HG02642 (cell line): Measurements from ENCODE around the gene TACO1.

Experiments
- ATAC-seq: cut with Tn5 transposase; IDR thresholded peaks from one replicate; pipeline ENCODE4 v1.9.1; 2021; ENCODE audit warnings: mild to moderate bottlenecking; ENCODE audit not compliant: unreplicated experiment, poor library complexity

The TACO1 gene

DNA sequence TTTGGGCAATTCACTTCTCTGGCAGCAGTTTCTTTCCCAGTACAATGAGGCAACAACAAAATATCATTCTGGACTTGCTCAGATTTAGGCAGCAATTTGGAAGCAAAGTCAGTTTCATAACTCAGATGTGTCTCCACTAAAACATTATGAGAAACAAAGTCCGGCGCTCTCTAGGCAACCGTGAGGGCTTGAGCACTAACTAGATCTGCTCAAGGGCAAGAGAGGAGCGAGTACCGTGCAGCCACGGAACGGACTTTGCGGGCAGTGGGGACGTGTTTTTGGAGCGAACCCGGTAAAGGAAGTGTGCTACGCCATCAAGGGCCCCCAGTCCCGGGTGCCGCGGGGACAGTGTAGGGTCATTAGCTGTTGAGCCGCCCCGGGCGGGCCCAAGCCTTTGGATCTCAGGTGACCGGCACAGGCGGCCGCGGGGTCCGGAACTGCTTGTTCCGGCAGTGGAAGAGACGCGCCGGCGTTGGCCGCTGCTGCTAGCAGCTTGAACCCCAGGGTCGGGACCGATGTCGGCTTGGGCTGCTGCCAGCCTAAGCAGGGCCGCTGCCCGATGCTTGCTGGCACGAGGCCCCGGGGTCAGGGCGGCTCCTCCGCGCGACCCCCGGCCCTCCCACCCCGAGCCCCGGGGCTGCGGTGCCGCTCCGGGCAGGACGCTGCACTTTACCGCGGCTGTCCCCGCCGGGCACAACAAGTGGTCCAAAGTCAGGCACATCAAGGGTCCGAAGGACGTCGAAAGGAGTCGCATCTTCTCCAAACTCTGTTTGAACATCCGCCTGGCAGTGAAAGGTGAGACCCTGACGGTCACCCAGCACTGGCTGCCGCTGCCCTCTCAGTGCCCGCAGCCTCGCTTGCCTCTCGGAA lies at the start of gene TACO1:
Gene TACO1 (plus strand): TSS at position 327 of the 870 bp plus-strand sequence. CDS start 189 bp downstream, at position 516.
- peak; percentile 95 for ATAC-seq

DNA sequence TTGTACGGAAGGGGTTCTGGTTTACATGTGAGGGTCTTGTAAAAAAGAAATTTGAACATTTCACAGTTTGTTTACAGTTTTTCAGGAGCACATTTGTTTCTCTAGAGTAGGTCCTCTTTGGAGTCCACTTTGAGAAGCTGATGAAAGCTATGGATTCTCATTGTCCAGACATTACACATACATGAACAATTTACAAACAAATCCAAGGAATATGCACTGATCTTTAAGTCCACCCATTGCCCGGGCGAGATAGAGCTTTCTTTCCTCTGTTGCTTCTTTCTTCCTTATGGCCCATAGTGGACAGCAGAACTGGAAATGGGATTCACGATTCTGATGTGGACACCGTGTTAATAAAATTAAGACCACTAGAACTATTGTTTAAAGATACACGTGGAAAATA lies 48.5 kb upstream of the TACO1 start:
- no peak for ATAC-seq

DNA sequence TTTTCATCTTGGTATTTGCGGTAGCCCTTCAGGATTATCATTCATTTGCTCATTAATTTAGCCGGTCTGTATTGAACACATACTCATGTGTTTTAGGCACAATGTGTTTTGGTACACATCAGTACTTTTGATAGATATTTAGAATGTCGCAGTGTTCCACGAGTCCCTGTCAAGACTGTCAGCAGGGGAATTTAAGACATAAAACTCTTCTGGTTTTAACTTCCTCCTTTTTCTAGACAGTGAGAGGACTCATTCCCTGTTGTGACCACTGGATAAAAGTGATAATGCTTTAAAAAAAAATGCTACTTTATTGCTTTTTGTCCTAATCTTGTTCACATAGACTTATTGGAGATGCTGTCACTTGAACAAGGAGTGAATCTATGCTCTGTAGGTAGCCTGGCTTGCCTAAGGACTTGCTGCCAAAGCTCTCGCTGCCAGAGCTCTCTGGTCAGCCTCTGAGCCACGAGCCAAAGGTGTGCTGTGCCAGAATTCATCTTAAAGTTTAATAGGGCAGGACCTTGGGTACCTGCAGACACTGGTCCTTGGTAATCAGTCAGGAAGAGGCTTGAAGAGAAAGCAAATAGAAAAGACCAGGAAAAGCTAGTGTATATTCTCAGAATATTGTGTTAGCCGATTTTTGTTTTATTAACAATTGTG lies 45.1 kb upstream of the TACO1 start:
- ATAC-seq, result no peak

DNA sequence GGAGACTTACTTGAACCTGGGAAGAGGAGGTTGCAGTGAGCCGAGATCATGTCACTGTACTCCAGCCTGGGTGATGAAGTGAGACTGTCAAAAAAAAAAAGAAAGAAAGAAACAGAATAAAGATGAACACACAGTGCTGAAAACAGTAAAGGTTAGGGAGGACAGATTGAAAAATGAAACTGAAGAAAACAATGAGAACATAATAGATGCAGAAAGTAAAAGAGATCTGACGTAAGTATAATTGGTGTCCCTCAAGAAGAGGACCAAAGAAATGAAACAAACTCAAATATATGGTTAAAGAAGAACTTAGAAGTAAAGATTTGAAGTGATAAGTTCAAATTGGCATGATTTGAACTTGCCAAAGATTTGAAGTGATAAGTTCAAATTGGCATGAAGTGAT lies 43.3 kb upstream of the TACO1 start:
- ATAC-seq, result no peak

DNA sequence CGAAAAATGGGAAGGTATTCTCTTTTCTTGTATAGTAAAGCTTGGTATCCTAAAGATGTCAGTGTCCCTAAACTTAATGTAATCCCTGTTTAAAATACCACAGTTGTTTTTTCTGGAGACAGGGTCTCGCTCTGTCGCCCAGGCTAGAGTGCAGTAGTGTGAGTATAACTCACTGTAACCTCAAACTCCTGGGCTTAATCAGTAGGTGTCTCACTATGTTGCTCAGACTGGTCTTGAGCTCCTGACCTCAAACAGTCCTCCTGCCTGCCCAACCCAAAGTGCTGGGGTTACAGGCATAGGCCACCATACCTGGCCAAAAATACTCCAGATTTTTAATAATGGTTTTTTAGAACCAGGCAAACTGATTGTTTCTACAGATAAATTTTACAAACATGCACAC lies 42.3 kb upstream of the TACO1 start:
- no peak for ATAC-seq

DNA sequence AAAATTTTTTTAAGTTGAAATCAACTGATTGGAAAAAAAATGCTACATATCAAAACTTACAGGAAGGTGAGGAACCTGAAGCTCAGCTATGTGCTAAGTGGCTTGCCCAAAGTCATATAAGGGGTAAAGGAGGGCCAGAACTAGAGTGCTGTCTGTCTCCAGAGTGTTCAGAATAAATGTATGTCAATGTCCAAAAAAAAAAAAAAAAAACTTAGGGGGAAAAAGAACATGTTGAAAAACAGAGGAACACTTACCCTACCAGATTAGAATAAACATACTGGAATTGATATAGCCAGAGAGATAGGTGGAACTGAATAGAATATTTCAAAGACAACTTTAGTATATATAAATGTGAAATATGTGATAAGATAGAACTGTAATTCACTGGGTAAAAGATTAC lies 38.9 kb upstream of the TACO1 start:
- ATAC-seq, result no peak

DNA sequence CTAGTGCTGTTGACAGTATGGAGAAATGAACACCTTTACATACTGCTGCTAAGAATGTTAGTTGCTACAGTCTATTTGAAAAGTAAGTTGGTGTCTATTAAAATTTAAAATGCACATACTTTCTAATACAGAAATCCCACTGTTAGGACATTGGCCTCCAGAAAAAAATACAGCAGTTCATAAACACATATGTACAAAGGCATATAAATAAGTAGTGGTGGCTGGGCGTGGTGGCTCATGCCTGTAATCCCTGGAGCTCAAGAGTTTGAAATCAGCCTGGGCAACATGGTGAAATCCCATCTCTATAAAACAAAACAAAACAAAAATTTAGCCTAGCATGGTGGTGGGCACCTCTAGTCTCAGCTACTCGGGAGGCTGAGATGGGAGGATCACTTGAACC lies 37.4 kb upstream of the TACO1 start:
- no peak for ATAC-seq

DNA sequence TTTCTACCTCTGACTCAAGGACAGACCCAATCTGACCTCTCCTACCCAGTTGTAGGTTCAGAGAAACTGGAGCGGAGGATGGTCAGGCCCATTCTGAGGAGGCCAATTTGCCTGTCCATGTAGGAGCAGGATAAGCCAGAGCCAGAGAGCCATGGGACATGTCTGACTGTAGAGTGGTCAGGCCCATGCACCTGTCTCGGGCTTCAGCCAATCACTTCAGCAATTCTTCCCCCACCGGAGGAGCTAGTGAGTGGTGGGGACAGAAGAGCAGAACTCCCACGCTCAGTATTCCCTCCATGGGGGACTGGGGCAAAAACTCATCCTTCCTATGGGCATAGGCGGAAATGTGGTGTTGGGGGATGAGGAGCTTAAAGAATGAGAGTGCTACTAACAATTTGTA lies 36.1 kb upstream of the TACO1 start:
- no peak for ATAC-seq

DNA sequence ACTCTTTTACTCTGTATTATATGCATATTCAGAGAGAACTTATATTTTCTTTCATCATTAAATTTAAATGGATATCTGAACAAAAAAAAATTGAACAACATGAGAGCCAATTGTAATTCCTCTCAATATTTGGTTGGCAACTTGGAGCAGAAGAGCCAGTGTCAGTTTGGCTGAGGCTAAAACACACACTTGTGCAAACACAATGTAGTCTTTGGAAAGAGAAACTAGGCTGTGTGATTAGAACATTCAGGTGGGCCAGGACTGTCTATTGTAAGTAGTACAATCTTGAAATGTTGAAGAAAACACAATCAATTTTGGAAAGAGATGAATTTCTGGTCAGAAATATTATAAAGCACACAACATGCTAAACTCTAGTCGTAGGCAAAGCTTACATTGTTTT lies 33.5 kb upstream of the TACO1 start:
- no peak for ATAC-seq

DNA sequence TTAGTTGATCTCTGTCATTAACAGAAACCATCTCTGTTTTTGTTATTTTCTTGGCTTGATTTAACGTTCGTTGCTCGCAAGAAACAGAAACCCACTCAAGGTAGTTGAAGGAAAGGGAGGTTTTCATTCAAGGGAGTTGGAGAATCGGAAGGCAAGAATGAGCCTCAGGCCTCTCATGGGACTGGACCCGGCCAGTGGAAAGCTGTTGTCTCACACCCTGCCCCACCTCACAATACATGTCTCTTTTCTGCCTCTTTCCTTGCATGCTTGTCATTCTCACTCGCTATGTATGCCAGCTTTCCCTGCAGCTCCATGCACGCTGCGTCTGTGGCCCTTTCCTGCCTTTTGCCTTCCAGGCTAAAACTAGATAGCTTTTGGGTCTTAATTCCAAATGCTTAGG lies 32.1 kb upstream of the TACO1 start:
- ATAC-seq, result no peak

DNA sequence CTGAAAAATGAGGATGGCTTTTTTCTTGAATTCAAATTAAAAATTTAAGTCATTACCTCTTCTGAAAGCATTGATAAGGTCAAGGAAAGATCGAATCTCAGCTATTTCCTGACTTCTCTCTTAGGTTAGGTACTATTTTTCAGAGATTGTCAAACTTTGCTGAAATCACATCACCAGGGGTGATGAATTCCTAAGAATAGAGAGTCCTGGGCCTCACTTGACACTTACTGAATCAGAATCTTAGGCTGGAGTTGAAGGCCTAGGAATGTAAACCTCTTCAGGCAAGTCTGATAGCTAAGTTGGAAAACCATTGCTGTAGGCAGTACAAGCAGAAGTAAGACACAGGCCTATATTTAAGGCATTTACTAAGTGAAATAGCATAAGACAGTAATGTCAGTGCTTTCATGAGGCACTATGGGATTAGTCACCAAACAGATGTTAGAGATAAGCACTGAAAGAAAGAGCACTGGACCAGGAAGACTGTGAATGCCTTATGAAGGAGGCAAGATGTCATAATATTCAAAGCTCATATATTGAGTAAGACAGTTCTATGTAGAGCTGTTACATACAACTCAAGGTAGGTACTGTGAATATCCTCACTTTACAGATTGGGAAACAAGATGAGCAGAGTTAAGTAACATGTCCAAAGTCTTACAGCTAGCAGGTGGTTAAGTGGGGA lies 28.9 kb upstream of the TACO1 start:
- ATAC-seq, result no peak

DNA sequence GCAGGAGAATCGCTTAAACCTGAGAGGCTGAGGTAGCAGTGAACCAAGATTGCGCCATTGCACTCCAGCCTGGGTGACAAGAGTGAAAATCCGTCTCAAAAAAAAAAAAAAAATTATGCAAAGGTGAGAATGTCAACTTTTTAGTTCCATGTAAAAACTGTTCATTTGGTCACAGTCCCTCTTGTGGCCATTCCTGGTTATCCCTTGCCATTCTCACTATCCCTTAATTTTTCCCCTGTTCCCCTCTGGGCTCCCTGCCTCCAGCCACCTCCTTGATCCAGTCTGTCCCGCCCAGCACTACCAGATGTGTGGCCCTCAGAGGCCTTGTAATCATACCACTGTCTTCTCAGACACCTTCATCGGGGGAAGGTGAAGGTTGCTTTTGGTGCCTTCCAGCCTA lies 27.1 kb upstream of the TACO1 start:
- ATAC-seq, result no peak

DNA sequence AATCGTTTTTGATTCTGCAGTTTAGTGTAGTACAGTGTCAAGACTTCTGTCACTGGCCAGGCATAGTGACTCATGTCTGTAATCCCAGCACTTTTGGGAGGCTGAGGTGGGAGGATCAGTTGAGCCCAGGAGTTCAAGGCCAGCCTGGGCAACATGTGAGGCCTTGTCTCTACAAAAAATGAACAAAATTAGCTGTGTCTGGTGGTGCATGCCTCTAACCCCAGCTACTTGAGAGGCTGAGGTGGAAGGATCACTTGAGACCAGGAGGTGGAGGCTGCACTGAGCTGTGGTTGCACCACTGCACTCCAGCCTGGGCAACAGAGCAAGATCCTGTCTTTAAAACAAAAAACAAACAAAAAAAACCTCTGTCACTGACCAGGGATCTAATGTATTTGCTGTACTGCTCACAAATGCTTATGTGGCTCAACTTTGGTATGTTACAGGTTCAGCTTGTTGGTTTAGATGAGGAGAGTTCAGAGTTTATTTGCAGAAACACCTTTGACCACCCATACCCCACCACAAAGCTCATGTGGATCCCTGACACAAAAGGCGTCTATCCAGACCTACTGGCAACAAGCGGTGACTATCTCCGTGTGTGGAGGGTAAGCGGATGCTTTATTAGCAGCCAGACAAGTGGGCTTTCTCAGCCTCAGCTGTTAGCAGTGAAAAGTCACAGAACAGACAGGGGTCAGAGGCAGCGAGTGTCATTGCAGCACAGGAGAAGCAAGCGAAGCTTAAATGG lies 22.5 kb upstream of the TACO1 start:
- ATAC-seq, result no peak

DNA sequence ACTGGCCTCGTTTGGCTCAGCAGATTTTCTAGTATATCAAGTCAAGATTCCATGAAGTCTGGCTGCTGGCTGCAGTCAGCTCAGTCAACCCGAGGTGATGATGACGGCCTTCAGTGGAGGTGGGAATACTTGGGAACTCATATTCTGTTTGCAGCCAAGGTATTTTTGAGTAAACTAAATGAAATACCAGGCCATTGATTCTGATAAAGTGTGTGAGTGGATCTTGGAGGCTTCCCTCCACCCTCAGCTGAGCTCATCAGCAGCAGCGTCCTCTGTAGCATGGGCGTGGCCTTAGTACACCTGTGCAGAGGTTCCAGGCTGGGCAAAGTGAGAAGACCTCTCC lies 22.0 kb upstream of the TACO1 start:
- ATAC-seq, result no peak

DNA sequence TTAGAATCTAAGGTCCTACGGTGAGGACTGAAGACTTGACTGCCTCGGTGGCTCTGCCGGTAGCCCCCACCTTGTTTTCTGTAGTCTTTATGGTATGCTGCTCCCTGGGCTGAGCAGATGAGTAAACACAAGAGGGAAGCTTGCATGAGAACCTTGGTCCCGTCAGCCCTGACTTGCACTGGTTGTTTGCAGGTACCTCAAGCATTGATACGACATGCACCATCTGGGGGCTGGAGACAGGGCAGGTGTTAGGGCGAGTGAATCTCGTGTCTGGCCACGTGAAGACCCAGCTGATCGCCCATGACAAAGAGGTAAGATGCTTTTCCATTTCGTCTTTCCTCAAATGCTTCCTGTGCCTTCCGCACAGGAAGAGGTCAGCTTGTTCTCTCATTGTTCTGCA lies 21.1 kb upstream of the TACO1 start:
- ATAC-seq, result no peak

DNA sequence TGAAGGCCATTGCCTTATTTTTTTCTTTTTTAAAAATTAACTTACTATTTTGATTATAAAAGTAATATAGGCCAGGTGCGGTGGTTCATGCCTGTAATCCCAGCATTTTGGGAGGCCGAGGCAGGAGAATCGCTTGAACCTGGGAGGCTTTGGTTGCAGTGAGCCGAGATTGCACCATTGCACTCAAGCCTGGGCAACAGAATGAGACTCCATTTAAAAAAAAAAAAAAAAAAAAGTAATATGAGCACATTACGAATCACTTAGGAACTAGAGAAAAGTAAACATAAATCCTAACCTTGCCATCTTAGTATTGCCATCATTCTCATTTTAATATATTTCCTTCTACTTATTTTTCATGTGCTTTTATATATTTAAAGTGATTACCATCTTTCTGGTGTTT lies 12.9 kb upstream of the TACO1 start:
- no peak for ATAC-seq

DNA sequence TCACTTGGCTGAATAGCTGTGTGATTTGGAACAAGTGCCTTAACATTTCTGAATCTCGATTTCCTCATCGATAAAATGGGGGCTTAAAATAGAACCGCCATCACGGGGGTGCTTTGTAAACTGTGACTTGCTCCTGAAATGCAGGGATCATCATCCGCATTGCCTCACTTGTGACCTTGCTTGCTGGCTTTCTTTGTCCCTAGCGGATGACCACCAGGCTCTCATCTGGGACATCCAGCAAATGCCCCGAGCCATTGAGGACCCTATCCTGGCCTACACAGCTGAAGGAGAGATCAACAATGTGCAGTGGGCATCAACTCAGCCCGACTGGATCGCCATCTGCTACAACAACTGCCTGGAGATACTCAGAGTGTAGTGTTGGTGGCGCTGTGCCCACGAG lies 11.9 kb upstream of the TACO1 start:
- no peak for ATAC-seq

DNA sequence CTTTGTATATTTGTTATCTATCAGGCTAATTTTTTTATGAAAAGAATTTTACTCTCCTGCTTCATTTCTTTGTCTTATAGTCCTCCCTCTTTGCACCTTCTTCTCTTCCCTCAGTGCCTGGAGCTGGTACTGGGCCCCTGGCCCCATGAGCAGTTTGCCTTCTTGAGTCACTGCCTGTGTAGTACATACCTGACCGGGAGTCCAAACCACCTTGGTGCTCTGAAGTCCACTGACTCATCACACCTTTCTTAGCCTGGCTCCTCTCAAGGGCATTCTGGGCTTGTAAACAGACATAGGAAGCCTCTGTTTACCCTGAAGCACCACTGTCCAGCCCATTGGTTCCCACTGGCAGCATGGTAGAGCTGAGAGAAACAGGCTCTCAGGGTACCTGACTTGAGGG lies 11.0 kb upstream of the TACO1 start:
- ATAC-seq, result no peak

DNA sequence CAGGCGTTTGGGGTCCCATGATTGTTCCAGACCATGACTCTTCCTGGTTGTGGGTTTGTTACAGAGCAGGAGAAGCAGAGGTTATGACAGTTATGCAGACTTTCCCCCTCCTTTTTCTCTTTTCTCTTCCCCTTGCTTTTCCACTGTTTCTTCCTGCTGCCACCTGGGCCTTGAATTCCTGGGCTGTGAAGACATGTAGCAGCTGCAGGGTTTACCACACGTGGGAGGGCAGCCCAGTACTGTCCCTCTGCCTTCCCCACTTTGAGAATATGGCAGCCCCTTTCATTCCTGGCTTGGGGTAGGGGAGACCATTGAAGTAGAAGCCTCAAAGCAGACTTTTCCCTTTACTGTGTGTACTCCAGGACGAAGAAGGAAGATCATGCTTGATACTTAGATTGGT lies 7.9 kb upstream of the TACO1 start:
- no peak for ATAC-seq

DNA sequence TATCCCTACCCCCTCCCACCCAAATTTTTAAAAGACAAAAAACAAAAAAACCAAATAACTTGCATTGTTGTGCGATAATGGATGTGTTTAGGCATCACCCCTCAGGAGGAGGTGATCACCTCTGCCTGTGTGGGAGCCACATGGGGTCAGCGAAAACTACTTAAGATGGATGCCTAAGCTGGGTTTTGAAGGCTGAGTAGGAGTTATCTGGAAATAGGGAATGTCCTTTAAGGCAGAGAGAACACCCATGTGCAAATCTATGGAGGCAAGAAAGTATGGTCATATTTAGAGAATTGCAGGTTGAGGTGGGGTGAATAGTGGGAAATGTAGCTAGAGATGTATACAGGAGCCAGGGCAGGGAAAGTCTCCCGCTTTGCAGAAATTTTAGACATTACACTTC lies 5.6 kb upstream of the TACO1 start:
- no peak for ATAC-seq
